Measurements from ENCODE around the gene CEL.
A peak's percentile ranks its signal among the peaks of the same experiment; 100 is the strongest.
"Not testable (repeated sequence)": the region's sequence is repeated elsewhere in the genome, so short reads cannot be mapped to it uniquely, and the experiment has no call there.

GRCh38 chr9:133040892-133041479 is 20.8 kb upstream of the CEL start:
- TF ChIP-seq, protein P1, sequence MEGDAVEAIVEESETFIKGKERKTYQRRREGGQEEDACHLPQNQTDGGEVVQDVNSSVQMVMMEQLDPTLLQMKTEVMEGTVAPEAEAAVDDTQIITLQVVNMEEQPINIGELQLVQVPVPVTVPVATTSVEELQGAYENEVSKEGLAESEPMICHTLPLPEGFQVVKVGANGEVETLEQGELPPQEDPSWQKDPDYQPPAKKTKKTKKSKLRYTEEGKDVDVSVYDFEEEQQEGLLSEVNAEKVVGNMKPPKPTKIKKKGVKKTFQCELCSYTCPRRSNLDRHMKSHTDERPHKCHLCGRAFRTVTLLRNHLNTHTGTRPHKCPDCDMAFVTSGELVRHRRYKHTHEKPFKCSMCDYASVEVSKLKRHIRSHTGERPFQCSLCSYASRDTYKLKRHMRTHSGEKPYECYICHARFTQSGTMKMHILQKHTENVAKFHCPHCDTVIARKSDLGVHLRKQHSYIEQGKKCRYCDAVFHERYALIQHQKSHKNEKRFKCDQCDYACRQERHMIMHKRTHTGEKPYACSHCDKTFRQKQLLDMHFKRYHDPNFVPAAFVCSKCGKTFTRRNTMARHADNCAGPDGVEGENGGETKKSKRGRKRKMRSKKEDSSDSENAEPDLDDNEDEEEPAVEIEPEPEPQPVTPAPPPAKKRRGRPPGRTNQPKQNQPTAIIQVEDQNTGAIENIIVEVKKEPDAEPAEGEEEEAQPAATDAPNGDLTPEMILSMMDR (IDR thresholded peaks at IDR 0.05), result peak; percentile 28 to 56 (median 40)
- TF ChIP-seq POLR2A, POLR2AphosphoS5, EP300 (IDR thresholded peaks at IDR 0.05): not testable (repeated sequence)
